K562 (cell line): ENCODE data around the gene SHANK1. TPM values are rescaled to one million over a fixed set of nuclear protein-coding genes. Genes with fewer than 3 reads are reported as not detected.

ENCODE experiments used
- HNRNPK ChIP-seq: fragments of 200-400 bp; formaldehyde crosslinking; IDR thresholded peaks from one replicate; pipeline ENCODE4 v1.6.1; 2018; ENCODE audit warnings: mild to moderate bottlenecking, low read depth, low read length; ENCODE audit not compliant: poor library complexity, severe bottlenecking
- HNRNPUL1 ChIP-seq: fragments of 200-400 bp; formaldehyde crosslinking; IDR thresholded peaks from 2 replicates; pipeline ENCODE4 v1.6.1; 2017; ENCODE audit warnings: low read length
- RBM14 ChIP-seq: fragments of 200-400 bp; formaldehyde crosslinking; IDR thresholded peaks from 2 replicates; pipeline ENCODE4 v1.6.1; 2018; ENCODE audit warnings: low read depth, mild to moderate bottlenecking, low read length, moderate library complexity, borderline replicate concordance; ENCODE audit not compliant: insufficient read depth
- SREBF2 ChIP-seq: sonication (generic); formaldehyde crosslinking; IDR thresholded peaks from 2 replicates; pipeline ENCODE4 v1.4.0; 2020; ENCODE audit warnings: mild to moderate bottlenecking, missing genetic modification reagents
- polyA plus RNA-seq, 8 experiments: library from polyadenylated mRNA; depleted of rRNA in 4 of 8; stranded (reverse) in 5 of 8; unstranded in 3 of 8; fragments of >200 nt; fragmentation: Nextera tagmentation in 2 of 8; fragmentation: Illumina TruSeq in 1 of 8; extraction: Ambion mirVana in 2 of 8; extraction: Trizol in 1 of 8; gene quantifications; 2 replicates each; pipeline versions ENCODE4 v1.2.1 to v1.2.3, GENCODE V29; 2011 to 2014; ENCODE audit warnings: inconsistent platforms in 1 of 8, missing spikeins in 1 of 8
- total RNA-seq, 7 experiments: library from RNA; depleted of rRNA in 6 of 7; stranded (reverse); fragments of >200 nt in 6 of 7; fragmentation: Illumina TruSeq in 2 of 7; extraction: Trizol in 2 of 7; gene quantifications; 2 replicates each; pipeline versions ENCODE4 v1.2.1 to v1.2.3, GENCODE V29; 2011 to 2021; ENCODE audit warnings: low replicate concordance in 1 of 7
- TF ChIP-seq, protein P1 (sequence below): fragments of 450-650 bp; IDR thresholded peaks from 2 replicates; pipeline ENCODE4 v1.6.1; 2016; ENCODE audit warnings: mild to moderate bottlenecking, moderate library complexity
- TF ChIP-seq, protein P2 (sequence below): fragments of 250-450 bp; sonication (Bioruptor Pico); IDR thresholded peaks from 2 replicates; pipeline ENCODE4 v1.9.0; 2021; ENCODE audit warnings: mild to moderate bottlenecking, inconsistent platforms
- TF ChIP-seq, protein P3 (sequence below), 2 experiments: fragments of 450-650 bp in 1 of 2; IDR thresholded peaks; 2 replicates each; pipeline ENCODE4 v1.6.1; 2011 to 2017; ENCODE audit warnings: low read depth in 2 of 2, antibody characterized with exemption in 1 of 2, borderline replicate concordance in 1 of 2, low read length in 1 of 2, mild to moderate bottlenecking in 1 of 2, mixed read lengths in 1 of 2; ENCODE audit not compliant: control insufficient read depth in 1 of 2

The SHANK1 gene
- total and polyA plus RNA-seq, 9 of the 15 experiments (the other 6 are each of a cell fraction or from before 2014, with no cell fraction given): 0.33 to 1.3 (median 0.55) TPM; not detected in 2

DNA sequence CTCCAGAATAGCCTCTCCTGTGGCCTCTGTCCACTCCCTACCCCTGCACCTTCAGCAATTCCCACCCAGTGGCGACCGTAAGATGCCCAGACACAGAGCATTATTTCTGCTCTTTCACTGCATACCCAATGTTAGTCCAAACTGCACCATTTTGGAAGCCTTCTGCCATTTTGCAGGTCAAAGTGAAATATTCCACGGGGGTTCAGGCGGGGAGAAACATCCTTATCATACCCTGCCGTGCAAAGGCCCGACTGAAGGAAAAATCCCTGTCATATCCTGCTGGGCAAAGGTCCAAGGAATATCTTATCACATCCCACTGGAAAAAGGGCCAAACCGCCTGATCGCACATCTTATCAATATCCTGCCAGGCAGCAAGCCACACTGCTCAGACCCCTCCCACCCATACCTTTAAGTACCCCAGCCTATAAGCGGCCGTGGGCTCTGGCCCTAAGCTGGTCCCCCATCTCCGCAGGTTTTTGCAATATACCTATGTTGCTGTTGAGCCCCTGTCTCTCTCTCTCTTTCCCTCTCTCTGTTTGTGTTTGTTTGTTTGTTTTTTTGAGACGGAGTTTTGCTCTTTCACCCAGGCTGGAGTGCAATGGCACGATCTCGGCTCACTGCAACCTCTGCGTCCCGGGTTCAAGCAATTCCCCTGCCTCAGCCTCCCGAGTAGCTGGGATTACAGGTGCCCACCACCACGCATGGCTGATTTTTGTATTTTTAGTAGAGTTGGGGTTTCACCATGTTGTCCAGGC is 21.8 kb upstream of the SHANK1 start (continued):
- TF ChIP-seq, protein P1, sequence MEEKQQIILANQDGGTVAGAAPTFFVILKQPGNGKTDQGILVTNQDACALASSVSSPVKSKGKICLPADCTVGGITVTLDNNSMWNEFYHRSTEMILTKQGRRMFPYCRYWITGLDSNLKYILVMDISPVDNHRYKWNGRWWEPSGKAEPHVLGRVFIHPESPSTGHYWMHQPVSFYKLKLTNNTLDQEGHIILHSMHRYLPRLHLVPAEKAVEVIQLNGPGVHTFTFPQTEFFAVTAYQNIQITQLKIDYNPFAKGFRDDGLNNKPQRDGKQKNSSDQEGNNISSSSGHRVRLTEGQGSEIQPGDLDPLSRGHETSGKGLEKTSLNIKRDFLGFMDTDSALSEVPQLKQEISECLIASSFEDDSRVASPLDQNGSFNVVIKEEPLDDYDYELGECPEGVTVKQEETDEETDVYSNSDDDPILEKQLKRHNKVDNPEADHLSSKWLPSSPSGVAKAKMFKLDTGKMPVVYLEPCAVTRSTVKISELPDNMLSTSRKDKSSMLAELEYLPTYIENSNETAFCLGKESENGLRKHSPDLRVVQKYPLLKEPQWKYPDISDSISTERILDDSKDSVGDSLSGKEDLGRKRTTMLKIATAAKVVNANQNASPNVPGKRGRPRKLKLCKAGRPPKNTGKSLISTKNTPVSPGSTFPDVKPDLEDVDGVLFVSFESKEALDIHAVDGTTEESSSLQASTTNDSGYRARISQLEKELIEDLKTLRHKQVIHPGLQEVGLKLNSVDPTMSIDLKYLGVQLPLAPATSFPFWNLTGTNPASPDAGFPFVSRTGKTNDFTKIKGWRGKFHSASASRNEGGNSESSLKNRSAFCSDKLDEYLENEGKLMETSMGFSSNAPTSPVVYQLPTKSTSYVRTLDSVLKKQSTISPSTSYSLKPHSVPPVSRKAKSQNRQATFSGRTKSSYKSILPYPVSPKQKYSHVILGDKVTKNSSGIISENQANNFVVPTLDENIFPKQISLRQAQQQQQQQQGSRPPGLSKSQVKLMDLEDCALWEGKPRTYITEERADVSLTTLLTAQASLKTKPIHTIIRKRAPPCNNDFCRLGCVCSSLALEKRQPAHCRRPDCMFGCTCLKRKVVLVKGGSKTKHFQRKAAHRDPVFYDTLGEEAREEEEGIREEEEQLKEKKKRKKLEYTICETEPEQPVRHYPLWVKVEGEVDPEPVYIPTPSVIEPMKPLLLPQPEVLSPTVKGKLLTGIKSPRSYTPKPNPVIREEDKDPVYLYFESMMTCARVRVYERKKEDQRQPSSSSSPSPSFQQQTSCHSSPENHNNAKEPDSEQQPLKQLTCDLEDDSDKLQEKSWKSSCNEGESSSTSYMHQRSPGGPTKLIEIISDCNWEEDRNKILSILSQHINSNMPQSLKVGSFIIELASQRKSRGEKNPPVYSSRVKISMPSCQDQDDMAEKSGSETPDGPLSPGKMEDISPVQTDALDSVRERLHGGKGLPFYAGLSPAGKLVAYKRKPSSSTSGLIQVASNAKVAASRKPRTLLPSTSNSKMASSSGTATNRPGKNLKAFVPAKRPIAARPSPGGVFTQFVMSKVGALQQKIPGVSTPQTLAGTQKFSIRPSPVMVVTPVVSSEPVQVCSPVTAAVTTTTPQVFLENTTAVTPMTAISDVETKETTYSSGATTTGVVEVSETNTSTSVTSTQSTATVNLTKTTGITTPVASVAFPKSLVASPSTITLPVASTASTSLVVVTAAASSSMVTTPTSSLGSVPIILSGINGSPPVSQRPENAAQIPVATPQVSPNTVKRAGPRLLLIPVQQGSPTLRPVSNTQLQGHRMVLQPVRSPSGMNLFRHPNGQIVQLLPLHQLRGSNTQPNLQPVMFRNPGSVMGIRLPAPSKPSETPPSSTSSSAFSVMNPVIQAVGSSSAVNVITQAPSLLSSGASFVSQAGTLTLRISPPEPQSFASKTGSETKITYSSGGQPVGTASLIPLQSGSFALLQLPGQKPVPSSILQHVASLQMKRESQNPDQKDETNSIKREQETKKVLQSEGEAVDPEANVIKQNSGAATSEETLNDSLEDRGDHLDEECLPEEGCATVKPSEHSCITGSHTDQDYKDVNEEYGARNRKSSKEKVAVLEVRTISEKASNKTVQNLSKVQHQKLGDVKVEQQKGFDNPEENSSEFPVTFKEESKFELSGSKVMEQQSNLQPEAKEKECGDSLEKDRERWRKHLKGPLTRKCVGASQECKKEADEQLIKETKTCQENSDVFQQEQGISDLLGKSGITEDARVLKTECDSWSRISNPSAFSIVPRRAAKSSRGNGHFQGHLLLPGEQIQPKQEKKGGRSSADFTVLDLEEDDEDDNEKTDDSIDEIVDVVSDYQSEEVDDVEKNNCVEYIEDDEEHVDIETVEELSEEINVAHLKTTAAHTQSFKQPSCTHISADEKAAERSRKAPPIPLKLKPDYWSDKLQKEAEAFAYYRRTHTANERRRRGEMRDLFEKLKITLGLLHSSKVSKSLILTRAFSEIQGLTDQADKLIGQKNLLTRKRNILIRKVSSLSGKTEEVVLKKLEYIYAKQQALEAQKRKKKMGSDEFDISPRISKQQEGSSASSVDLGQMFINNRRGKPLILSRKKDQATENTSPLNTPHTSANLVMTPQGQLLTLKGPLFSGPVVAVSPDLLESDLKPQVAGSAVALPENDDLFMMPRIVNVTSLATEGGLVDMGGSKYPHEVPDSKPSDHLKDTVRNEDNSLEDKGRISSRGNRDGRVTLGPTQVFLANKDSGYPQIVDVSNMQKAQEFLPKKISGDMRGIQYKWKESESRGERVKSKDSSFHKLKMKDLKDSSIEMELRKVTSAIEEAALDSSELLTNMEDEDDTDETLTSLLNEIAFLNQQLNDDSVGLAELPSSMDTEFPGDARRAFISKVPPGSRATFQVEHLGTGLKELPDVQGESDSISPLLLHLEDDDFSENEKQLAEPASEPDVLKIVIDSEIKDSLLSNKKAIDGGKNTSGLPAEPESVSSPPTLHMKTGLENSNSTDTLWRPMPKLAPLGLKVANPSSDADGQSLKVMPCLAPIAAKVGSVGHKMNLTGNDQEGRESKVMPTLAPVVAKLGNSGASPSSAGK: no peak
- TF ChIP-seq HNRNPK: no peak
- TF ChIP-seq, protein P2, sequence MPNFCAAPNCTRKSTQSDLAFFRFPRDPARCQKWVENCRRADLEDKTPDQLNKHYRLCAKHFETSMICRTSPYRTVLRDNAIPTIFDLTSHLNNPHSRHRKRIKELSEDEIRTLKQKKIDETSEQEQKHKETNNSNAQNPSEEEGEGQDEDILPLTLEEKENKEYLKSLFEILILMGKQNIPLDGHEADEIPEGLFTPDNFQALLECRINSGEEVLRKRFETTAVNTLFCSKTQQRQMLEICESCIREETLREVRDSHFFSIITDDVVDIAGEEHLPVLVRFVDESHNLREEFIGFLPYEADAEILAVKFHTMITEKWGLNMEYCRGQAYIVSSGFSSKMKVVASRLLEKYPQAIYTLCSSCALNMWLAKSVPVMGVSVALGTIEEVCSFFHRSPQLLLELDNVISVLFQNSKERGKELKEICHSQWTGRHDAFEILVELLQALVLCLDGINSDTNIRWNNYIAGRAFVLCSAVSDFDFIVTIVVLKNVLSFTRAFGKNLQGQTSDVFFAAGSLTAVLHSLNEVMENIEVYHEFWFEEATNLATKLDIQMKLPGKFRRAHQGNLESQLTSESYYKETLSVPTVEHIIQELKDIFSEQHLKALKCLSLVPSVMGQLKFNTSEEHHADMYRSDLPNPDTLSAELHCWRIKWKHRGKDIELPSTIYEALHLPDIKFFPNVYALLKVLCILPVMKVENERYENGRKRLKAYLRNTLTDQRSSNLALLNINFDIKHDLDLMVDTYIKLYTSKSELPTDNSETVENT (CRISPR knock-in tag): no peak
- TF ChIP-seq, protein P3, sequence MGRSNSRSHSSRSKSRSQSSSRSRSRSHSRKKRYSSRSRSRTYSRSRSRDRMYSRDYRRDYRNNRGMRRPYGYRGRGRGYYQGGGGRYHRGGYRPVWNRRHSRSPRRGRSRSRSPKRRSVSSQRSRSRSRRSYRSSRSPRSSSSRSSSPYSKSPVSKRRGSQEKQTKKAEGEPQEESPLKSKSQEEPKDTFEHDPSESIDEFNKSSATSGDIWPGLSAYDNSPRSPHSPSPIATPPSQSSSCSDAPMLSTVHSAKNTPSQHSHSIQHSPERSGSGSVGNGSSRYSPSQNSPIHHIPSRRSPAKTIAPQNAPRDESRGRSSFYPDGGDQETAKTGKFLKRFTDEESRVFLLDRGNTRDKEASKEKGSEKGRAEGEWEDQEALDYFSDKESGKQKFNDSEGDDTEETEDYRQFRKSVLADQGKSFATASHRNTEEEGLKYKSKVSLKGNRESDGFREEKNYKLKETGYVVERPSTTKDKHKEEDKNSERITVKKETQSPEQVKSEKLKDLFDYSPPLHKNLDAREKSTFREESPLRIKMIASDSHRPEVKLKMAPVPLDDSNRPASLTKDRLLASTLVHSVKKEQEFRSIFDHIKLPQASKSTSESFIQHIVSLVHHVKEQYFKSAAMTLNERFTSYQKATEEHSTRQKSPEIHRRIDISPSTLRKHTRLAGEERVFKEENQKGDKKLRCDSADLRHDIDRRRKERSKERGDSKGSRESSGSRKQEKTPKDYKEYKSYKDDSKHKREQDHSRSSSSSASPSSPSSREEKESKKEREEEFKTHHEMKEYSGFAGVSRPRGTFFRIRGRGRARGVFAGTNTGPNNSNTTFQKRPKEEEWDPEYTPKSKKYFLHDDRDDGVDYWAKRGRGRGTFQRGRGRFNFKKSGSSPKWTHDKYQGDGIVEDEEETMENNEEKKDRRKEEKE (IDR thresholded peaks at IDR 0.05; ENCODE audit: borderline replicate concordance in 1 of 2, control insufficient read depth in 1 of 2, low read depth in 2 of 2, low read length in 1 of 2): no peak
- no peak for TF ChIP-seq HNRNPUL1
- no peak for TF ChIP-seq SREBF2 (CRISPR knock-in tag)
- no peak for TF ChIP-seq RBM14
